Measurements from ENCODE around the gene CACNA1E. TPM values are rescaled to one million over a fixed set of nuclear protein-coding genes. Genes with fewer than 3 reads are reported as not detected.

Gene CACNA1E
- total and polyA plus RNA-seq, 2 of the 4 experiments (the other 2 are of a cell fraction), result not detected

DNA sequence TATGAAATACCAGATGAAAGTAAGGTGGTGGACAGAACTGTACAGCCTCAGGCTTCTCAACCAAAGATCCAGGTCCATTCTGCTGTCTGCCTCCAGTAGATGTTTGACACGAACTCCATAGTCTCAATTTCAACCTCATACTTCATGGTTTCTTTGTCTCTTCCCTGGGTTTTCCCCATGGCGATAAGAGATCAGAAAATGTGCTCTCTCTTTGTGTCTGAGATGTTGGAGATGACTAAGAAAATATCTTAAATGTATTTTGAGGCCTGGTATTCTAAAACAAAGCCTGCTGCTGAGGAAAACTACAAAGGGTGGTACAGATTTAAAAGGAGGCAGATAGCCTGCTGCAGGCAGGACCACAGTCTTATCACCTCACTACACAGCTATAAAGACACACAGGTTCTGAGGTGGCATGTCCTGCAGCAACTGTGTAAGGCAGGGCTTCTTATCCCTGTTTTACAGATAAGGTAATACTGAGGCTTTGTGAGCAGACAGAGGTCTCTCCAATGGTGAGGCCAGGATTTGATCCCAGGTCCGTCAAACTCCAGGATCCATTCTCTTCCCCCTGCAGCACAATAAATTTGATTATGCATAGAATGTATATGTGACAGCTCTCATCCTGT lies 40.0 kb upstream of the CACNA1E start:
- BruUV-seq (replicated peaks), result no TSS peak
- dilution Hi-C loops (cut with HindIII; ENCODE audit: low sequenced_read_pairs, unreplicated experiment) (no loop called here), intact Hi-C loops (cut with micrococcal nuclease) (no loop called here), in situ Hi-C loops (cut with MboI; ENCODE audit: low sequenced_read_pairs) (no loop called here)
- Histone ChIP-seq H3K4ac (ENCODE audit: low read depth, low read length) (no peak overlapping the region), H3K79me1 (ENCODE audit: low read depth in 1 of 2, low read length in 2 of 2) (no peaks in the 10 kb centered on the region), H3K36me3 (ENCODE audit: control insufficient read depth, insufficient read depth, low read length) (no peaks in the 10 kb centered on the region), H2AK5ac (ENCODE audit: low read depth, low read length) (no peak overlapping the region), H3K9me3 (ENCODE audit: control insufficient read depth, insufficient read depth, low read length) (no peaks in the 10 kb centered on the region), H3K4me2 (ENCODE audit: low read depth, low read length) (no peak overlapping the region), H4K91ac (ENCODE audit: insufficient read depth, low read depth, low read length) (no peak overlapping the region), H2AK9ac (replicated peaks; ENCODE audit: low read depth, low read length, poor library complexity) (no peak overlapping the region), H3K23ac (ENCODE audit: low read depth, low read length) (no peak overlapping the region), H3K4me3 (ENCODE audit: insufficient read depth, low read depth, low read length) (no peak overlapping the region), H3K9me1 (ENCODE audit: insufficient read depth, low read length) (no peaks in the 10 kb centered on the region), H2AFZ (replicated peaks; ENCODE audit: low read length, poor library complexity) (no peak overlapping the region), H4K5ac (ENCODE audit: low read depth, low read length) (no peak overlapping the region), H2BK15ac (ENCODE audit: low read depth, low read length) (no peak overlapping the region), H3K56ac (ENCODE audit: extremely low read depth, insufficient read depth, low read length) (no peak overlapping the region), H3K27ac (ENCODE audit: insufficient read depth, low read length) (no peak overlapping the region), H4K8ac (ENCODE audit: low read depth in 2 of 2, low read length in 2 of 2) (no peak overlapping the region), H3K9ac (ENCODE audit: low read depth, low read length) (no peak overlapping the region), H3K14ac (replicated peaks; ENCODE audit: low read depth, low read length) (no peak overlapping the region), H2BK120ac (ENCODE audit: low read depth, low read length) (no peak overlapping the region), H2BK5ac (ENCODE audit: low read depth, low read length, poor library complexity, severe bottlenecking) (no peak overlapping the region), H2BK20ac (ENCODE audit: low read depth, low read length) (no peak overlapping the region), H3K27me3 (ENCODE audit: control insufficient read depth, insufficient read depth, low read length) (no peaks in the 10 kb centered on the region), H3K4me1 (ENCODE audit: control insufficient read depth, insufficient read depth, low read length) (no peaks in the 10 kb centered on the region), H3K18ac (ENCODE audit: low read depth, low read length) (no peak overlapping the region), H4K20me1 (ENCODE audit: insufficient read depth, low read length) (no peaks in the 10 kb centered on the region)
- CTCF ChIA-PET, result no interaction called here
- WGBS, 2 experiments (ENCODE audit: extremely low coverage in 2 of 2, insufficient read length in 1 of 2), result no CpG with 5 or more reads among the region's 3 CpGs
- POLR2A ChIA-PET (ENCODE audit: unreplicated experiment), result no interaction called here
- TF ChIP-seq, protein P1, sequence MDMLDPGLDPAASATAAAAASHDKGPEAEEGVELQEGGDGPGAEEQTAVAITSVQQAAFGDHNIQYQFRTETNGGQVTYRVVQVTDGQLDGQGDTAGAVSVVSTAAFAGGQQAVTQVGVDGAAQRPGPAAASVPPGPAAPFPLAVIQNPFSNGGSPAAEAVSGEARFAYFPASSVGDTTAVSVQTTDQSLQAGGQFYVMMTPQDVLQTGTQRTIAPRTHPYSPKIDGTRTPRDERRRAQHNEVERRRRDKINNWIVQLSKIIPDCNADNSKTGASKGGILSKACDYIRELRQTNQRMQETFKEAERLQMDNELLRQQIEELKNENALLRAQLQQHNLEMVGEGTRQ (IDR thresholded peaks at IDR 0.05; ENCODE audit: low read depth, low read length), result no peak
- TF ChIP-seq CHD1 (IDR thresholded peaks at IDR 0.05; ENCODE audit: low read depth, low read length), result no peak
- no peak for TF ChIP-seq SMC3 (IDR thresholded peaks at IDR 0.05; ENCODE audit: low read depth, low read length)
- TF ChIP-seq BHLHE40 (IDR thresholded peaks at IDR 0.05; ENCODE audit: low read depth, low read length), result no peak
- ATAC-seq (ENCODE audit: low read depth) (no peak), DNase-seq (no peak)

All from IMR-90 (cell line).